LNCAP (cell line): ENCODE results near the gene TBC1D17.

ENCODE experiments used
- CTCF ChIP-seq: fragments of 450-650 bp; IDR thresholded peaks from 2 replicates; pipeline ENCODE4 v1.5.1; 2017; ENCODE audit warnings: mild to moderate bottlenecking

The TBC1D17 gene

GRCh38 chr19:49858088-49858985 is 19.2 kb upstream of the TBC1D17 start:
- no peak for TF ChIP-seq CTCF

GRCh38 chr19:49859682-49860335 is 17.7 kb upstream of the TBC1D17 start:
- no peak for TF ChIP-seq CTCF

GRCh38 chr19:49860336-49861102 is 17.0 kb upstream of the TBC1D17 start:
- no peak for TF ChIP-seq CTCF

- TF ChIP-seq CTCF = no peak
Measured at GRCh38 chr19:49861107-49861506, 16.4 kb upstream of the TBC1D17 start.

GRCh38 chr19:49861541-49862378 is 15.7 kb upstream of the TBC1D17 start:
- TF ChIP-seq CTCF = no peak

- TF ChIP-seq CTCF = peak; percentile 45
Measured at GRCh38 chr19:49862391-49863253, 14.9 kb upstream of the TBC1D17 start.
